ENCODE results near the gene GPR63.

The GPR63 gene

GRCh38 chr6:96749891-96750290 lies 87.4 kb downstream of the GPR63 start:
- DNase-seq, result no peak
